RKO (cell line): Measurements from ENCODE around the gene HAT1.
"Not testable (repeated sequence)": the region's sequence is repeated elsewhere in the genome, so short reads cannot be mapped to it uniquely, and the experiment has no call there.

Experiments
- DNase-seq: peaks from one replicate; pipeline ENCODE4 v3.0.0-alpha.2; 2016; ENCODE audit warnings: low spot score

Gene HAT1

GRCh38 chr2:171972329-171972982 lies 50.2 kb downstream of the HAT1 start:
- DNase-seq = no peak

GRCh38 chr2:171979103-171979502 lies 56.8 kb downstream of the HAT1 start:
- no peak for DNase-seq

GRCh38 chr2:171983924-171984323 lies 61.7 kb downstream of the HAT1 start:
- DNase-seq = not testable (repeated sequence)

GRCh38 chr2:171985076-171985475 lies 62.8 kb downstream of the HAT1 start:
- no peak for DNase-seq

GRCh38 chr2:171986778-171987177 lies 64.5 kb downstream of the HAT1 start:
- DNase-seq = no peak

GRCh38 chr2:171991027-171991426 lies 68.8 kb downstream of the HAT1 start:
- DNase-seq = no peak

GRCh38 chr2:171995586-171995985 lies 73.3 kb downstream of the HAT1 start:
- no peak for DNase-seq

GRCh38 chr2:171996021-171996420 lies 73.8 kb downstream of the HAT1 start:
- DNase-seq = no peak

- not testable (repeated sequence) for DNase-seq
Observed at GRCh38 chr2:171997031-171997430, 74.8 kb downstream of the HAT1 start.

GRCh38 chr2:171999161-171999560 lies 76.9 kb downstream of the HAT1 start:
- DNase-seq = peak; percentile 23

- DNase-seq = peak; percentile 94
Observed at GRCh38 chr2:171999604-172000469, 77.6 kb downstream of the HAT1 start, which contains the start of gene METAP1D. TSS of gene METAP1D (plus strand) at chr2:171999953. CDS start at chr2:171999970, 17 bp downstream.

- DNase-seq = peak; percentile 68
Observed at GRCh38 chr2:172000696-172001361, 78.6 kb downstream of the HAT1 start.

GRCh38 chr2:172007372-172007771 lies 85.1 kb downstream of the HAT1 start:
- DNase-seq = no peak

GRCh38 chr2:172009823-172010222 lies 87.6 kb downstream of the HAT1 start:
- DNase-seq = no peak

- no peak for DNase-seq
Observed at GRCh38 chr2:172011812-172012575, 89.7 kb downstream of the HAT1 start.

- DNase-seq = no peak
Observed at GRCh38 chr2:172012677-172013391, 90.6 kb downstream of the HAT1 start.

- DNase-seq = no peak
Observed at GRCh38 chr2:172013396-172013795, 91.1 kb downstream of the HAT1 start.

- DNase-seq = no peak
Observed at GRCh38 chr2:172021074-172021931, 99.0 kb downstream of the HAT1 start.

- DNase-seq = no peak
Observed at GRCh38 chr2:172021955-172022354, 99.7 kb downstream of the HAT1 start.

- DNase-seq = no peak
Observed at GRCh38 chr2:172031536-172031935, 109.3 kb downstream of the HAT1 start.
